ENCODE measurements around the gene CLEC2L. TPM values are rescaled to one million over a fixed set of nuclear protein-coding genes. Genes with fewer than 3 reads are reported as not detected.
A peak's percentile ranks its signal among the peaks of the same experiment; 100 is the strongest.

CLEC2L gene
- total RNA-seq, 4 donors from 2014 or later = not detected

DNA sequence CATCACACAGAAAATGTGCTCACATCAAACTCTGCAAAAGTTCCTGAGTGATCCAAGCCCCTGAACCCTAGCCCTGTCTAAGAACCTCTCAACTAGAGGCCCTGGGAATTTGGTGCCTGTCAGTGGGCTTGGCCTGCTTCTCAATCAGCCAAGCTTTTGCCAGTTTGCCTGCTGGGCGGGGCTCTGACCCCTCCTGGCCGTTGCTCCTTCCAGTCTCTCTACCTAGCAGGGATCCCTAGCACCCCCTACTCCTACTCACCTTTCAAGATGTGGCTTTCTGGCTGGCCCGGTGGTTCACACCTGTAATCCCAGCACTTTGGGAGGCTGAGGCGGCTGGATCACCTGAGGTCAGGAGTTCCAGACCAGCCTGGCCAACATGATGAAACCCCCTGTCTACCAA is 42.1 kb upstream of the CLEC2L start:
- DNase-seq (ENCODE audit: extremely low spot score) = no peak
- H3K4me3 ChIP-seq = no peak overlapping the region
- WGBS = 85% methylated on average over 4 of the region's 4 CpGs
- H3K4me1 ChIP-seq = peaks cover 15 to 18% (median 17%) of the 10 kb centered on the region in 4 donors
- intact Hi-C loops (cut with DNase I) = no loop called here
- H3K36me3 ChIP-seq = no peaks in the 10 kb centered on the region
- H3K27me3 ChIP-seq = peaks cover 7 to 71% (median 26%) of the 10 kb centered on the region in 4 donors
- H3K27ac ChIP-seq (replicated peaks in 1 of 4) = no peak overlapping the region
- H3K9me3 ChIP-seq = no peaks in the 10 kb centered on the region
- TF ChIP-seq POLR2AphosphoS5 (IDR thresholded peaks at IDR 0.05) (no peak), EP300 (IDR thresholded peaks at IDR 0.05) (no peak)

DNA sequence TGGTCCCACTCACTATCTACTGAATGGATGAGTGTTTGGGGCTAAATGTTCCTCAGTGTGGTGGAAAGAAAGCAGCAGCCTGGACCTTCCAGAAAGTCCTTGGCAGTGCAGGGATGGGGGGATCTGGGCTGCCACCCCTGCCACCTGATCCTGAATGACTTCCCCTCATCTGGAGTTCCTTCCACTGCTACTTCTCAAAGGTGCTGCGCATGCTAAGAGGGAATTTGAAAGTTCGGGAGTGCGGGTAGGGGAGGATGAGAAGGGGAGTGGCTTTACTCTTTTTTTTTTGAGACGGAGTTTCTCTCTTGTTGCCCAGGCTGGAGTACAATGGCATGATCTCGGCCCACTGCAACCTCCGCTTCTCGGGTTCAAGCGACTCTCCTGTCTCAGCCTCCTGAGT is 41.4 kb upstream of the CLEC2L start:
- Histone ChIP-seq H3K4me1 (peaks cover 15 to 18% (median 17%) of the 10 kb centered on the region in 4 donors), H3K4me3 (no peak overlapping the region), H3K9me3 (no peaks in the 10 kb centered on the region), H3K27me3 (peaks cover 7 to 79% (median 26%) of the 10 kb centered on the region in 4 donors), H3K36me3 (no peaks in the 10 kb centered on the region), H3K27ac (replicated peaks in 1 of 4) (no peak overlapping the region)
- WGBS = 71% methylated on average over 8 of the region's 8 CpGs
- no peak for DNase-seq (ENCODE audit: extremely low spot score)
- no peak for TF ChIP-seq POLR2AphosphoS5 (IDR thresholded peaks at IDR 0.05)
- TF ChIP-seq POLR2A (IDR thresholded peaks at IDR 0.05; ENCODE audit: low read depth) = no peak
- TF ChIP-seq EP300 (IDR thresholded peaks at IDR 0.05) = no peak
- TF ChIP-seq, protein P1, sequence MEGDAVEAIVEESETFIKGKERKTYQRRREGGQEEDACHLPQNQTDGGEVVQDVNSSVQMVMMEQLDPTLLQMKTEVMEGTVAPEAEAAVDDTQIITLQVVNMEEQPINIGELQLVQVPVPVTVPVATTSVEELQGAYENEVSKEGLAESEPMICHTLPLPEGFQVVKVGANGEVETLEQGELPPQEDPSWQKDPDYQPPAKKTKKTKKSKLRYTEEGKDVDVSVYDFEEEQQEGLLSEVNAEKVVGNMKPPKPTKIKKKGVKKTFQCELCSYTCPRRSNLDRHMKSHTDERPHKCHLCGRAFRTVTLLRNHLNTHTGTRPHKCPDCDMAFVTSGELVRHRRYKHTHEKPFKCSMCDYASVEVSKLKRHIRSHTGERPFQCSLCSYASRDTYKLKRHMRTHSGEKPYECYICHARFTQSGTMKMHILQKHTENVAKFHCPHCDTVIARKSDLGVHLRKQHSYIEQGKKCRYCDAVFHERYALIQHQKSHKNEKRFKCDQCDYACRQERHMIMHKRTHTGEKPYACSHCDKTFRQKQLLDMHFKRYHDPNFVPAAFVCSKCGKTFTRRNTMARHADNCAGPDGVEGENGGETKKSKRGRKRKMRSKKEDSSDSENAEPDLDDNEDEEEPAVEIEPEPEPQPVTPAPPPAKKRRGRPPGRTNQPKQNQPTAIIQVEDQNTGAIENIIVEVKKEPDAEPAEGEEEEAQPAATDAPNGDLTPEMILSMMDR (IDR thresholded peaks at IDR 0.05) = no peak
- intact Hi-C loops (cut with DNase I) = no loop called here

DNA sequence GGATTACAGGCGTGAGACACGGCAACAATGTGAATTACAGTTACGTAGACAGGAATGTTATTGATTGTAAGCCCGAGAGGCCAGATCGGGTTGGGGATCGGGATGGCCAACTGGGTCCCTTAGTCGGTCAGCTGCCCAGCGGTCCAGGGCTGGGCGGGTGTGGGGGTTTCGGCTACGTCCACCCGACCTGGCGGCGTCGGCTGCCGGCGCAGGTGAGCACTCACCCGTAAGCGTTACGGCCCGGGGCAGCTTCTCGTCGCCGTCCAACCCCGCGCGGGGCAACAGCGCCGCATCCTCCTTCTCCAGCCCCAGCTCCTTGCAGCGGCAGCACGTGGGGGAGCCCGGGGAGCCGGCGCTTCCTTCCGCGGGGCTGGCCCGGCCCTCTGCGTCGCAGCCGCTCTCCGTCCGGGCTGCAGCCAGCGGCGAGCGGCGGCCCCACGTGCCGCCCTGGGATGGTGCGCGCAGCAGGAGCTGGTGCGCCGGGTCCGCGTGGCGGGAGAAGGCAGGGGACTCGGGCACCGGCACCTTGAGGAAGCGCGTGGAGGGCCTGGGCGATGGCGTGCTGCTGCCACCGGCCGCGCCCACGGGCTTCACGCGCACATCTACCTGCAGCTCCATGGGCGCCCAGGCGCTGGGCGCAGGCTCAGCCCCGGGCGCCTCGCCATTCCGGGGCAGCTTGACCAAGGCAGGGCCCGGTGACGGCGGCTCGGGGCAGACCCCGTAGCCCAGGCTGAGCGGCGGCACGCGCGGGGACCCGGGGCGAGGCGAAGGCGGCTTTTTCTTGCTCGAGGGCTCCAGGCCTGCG is 40.6 kb upstream of the CLEC2L start:
- Histone ChIP-seq H3K27me3 (peaks cover 7 to 86% (median 26%) of the 10 kb centered on the region in 4 donors), H3K36me3 (no peaks in the 10 kb centered on the region), H3K9me3 (no peaks in the 10 kb centered on the region), H3K27ac (replicated peaks in 1 of 4) (no peak overlapping the region), H3K4me3 (peak overlapping the region; percentile 38 to 53 (median 42)), H3K4me1 (peaks cover 15 to 18% (median 17%) of the 10 kb centered on the region in 4 donors)
- DNase-seq (ENCODE audit: extremely low spot score) = no peak
- intact Hi-C loops (cut with DNase I) = no loop called here
- TF ChIP-seq POLR2A (IDR thresholded peaks at IDR 0.05; ENCODE audit: low read depth) (no peak), POLR2AphosphoS5 (IDR thresholded peaks at IDR 0.05) (no peak), EP300 (IDR thresholded peaks at IDR 0.05) (no peak)
- TF ChIP-seq, protein P1 (IDR thresholded peaks at IDR 0.05) = no peak
- WGBS = no CpG with 5 or more reads among the region's 90 CpGs

DNA sequence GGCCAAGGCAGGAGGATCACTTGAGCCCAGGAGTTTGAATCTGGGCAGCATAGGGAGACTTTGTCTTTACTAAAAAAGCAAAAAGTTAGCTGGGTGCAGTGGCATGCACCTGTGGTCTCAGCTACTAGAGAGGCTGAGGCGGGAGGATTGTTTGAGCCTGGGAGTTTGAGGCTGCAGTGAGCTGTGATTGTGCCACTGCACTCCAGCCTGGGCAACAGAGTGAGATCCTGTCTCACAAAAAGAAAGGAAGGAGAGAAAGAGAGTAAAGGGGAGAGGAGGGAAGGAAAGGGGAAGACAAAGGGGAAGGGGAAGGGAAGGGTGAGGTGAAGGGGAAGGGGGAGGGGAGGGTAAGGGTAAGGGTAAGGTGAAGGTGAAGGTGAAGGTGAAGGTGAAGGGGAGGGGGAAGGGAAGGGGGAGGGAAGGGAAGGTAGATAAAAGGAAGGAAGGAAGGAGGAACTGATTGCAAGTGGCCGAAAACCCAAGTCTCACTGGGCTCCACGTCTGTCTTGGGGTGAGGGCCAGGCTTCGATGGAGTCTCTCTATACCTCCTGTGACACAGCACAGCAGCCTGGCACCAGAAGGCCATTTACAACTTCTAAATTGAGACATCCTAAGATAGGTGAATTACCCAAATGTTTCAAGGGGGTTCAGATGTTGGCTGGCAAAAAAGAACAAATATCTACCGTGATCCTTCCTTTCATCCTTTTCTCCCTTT is 36.0 kb upstream of the CLEC2L start:
- 79% methylated on average over 5 of the region's 5 CpGs for WGBS
- DNase-seq (ENCODE audit: extremely low spot score) = no peak
- intact Hi-C loops (cut with DNase I) = no loop called here
- no peak overlapping the region for H3K27ac ChIP-seq (replicated peaks in 1 of 4)
- H3K4me1 ChIP-seq = peaks cover 15 to 16% (median 16%) of the 10 kb centered on the region in 4 donors
- no peak overlapping the region for H3K4me3 ChIP-seq
- H3K27me3 ChIP-seq = peaks cover 7 to 73% (median 19%) of the 10 kb centered on the region in 4 donors
- H3K9me3 ChIP-seq = peaks cover 0 to 14% (median 4%) of the 10 kb centered on the region in 4 donors
- TF ChIP-seq, protein P1 (IDR thresholded peaks at IDR 0.05) = no peak
- no peak for TF ChIP-seq EP300 (IDR thresholded peaks at IDR 0.05)
- no peak for TF ChIP-seq POLR2AphosphoS5 (IDR thresholded peaks at IDR 0.05)
- no peak for TF ChIP-seq POLR2A (IDR thresholded peaks at IDR 0.05; ENCODE audit: low read depth)
- no peaks in the 10 kb centered on the region for H3K36me3 ChIP-seq

DNA sequence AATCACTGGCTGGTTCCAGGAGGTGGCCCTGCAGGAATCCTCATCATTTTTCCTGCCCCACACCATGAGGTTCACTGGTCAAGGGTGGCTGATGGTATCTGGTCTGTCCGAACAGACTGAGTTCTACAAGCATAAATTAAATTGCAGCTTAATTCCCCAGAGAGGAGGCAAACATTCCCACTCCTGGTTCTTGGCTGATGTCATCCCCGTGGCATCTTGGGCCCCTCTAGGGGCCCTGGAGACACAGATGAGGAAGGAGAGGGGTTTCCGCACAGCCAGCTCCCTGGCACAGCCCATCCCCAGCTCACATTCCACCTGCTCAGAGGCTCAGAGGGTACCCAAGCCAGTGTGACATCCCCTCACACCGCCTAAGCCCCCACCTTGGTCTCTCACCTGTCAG is 34.7 kb upstream of the CLEC2L start:
- Histone ChIP-seq H3K4me3 (no peak overlapping the region), H3K27me3 (peaks cover 0 to 60% (median 6%) of the 10 kb centered on the region in 4 donors), H3K9me3 (peaks cover 0 to 20% (median 7%) of the 10 kb centered on the region in 4 donors), H3K36me3 (no peaks in the 10 kb centered on the region), H3K4me1 (peaks cover 2 to 3% (median 3%) of the 10 kb centered on the region in 4 donors), H3K27ac (replicated peaks in 1 of 4) (no peak overlapping the region)
- intact Hi-C loops (cut with DNase I) = no loop called here
- TF ChIP-seq EP300 (IDR thresholded peaks at IDR 0.05) (no peak), POLR2A (IDR thresholded peaks at IDR 0.05; ENCODE audit: low read depth) (no peak), POLR2AphosphoS5 (IDR thresholded peaks at IDR 0.05) (no peak)
- TF ChIP-seq, protein P1 (IDR thresholded peaks at IDR 0.05) = no peak
- DNase-seq (ENCODE audit: extremely low spot score) = no peak
- 77% methylated on average over 4 of the region's 4 CpGs for WGBS
